Esophagus squamous epithelium (tissue), 5 donors: Measurements from ENCODE around the gene TSPAN14. TPM values are rescaled to one million over a fixed set of nuclear protein-coding genes. Genes with fewer than 3 reads are reported as not detected.
"Not testable (repeated sequence)": the region's sequence is repeated elsewhere in the genome, so short reads cannot be mapped to it uniquely, and the experiment has no call there.

Experiments used
- DNase-seq: peaks from one replicate; lab custom pipeline; 2025; lab: John Stamatoyannopoulos, UW
- H3K27ac ChIP-seq, 4 donors: fragments of 200-600 bp; sonication (generic); one replicate each; pipeline ENCODE4 v1.5.1; 2016 to 2019; ENCODE audit warnings: mild to moderate bottlenecking in 1 of 4
- H3K27me3 ChIP-seq, 4 donors: fragments of 200-600 bp; sonication (generic); 1 replicate in 3 of 4; 2 replicates in 1 of 4; pipeline versions ENCODE4 v1.5.1 to v1.6.0; 2017 to 2021; ENCODE audit warnings: antibody characterized with exemption in 1 of 4
- H3K36me3 ChIP-seq, 3 donors: fragments of 200-600 bp; sonication (generic); one replicate each; pipeline ENCODE4 v1.5.1; 2016 to 2019
- H3K4me1 ChIP-seq, 3 donors: fragments of 200-600 bp; sonication (generic); one replicate each; pipeline ENCODE4 v1.5.1; 2017 to 2019
- H3K4me3 ChIP-seq, 4 donors: fragments of 200-600 bp; sonication (generic); 1 replicate in 3 of 4; 2 replicates in 1 of 4; pipeline ENCODE4 v1.5.1; 2016 to 2019; ENCODE audit warnings: mild to moderate bottlenecking in 2 of 4, moderate library complexity in 1 of 4
- H3K9me3 ChIP-seq, 3 donors: fragments of 200-600 bp; sonication (generic); one replicate each; pipeline ENCODE4 v1.5.1; 2016 to 2019
- CTCF ChIP-seq, 6 experiments: fragments of 450-650 bp in 4 of 6; fragments of 200-600 bp in 2 of 6; sonication (generic) in 2 of 6; IDR thresholded peaks; one replicate each; pipeline ENCODE4 v1.5.1; 2016 to 2019; ENCODE audit warnings: antibody characterized with exemption in 6 of 6, mild to moderate bottlenecking in 4 of 6, moderate library complexity in 4 of 6
- POLR2A ChIP-seq, 4 donors: fragments of 450-650 bp; IDR thresholded peaks; one replicate each; pipeline ENCODE4 v1.6.1; 2017; ENCODE audit warnings: antibody characterized with exemption in 4 of 4, mild to moderate bottlenecking in 4 of 4, moderate library complexity in 3 of 4
- WGBS, 2 donors: methylation state at CpG; one replicate each; pipeline ENCODE4 v1.1.5; 2018; 5-methylcytosine and 5-hydroxymethylcytosine counted together
- intact Hi-C: fragments of 100-400 bp; cut with DNase I; formaldehyde crosslinking; loops from one replicate; pipeline ENCODE4 v1.15.0; 2022
- total RNA-seq, 4 donors: library from RNA; depleted of rRNA; stranded (reverse); fragments of >200 nt; gene quantifications; one replicate each; pipeline ENCODE4 v1.1.0, GENCODE V29; 2016
- donor health status: DM: yes; HTN: yes; CAD: no.

TSPAN14 gene
- total RNA-seq, 4 donors from 2014 or later, result 66.4 to 118 (median 89.8) TPM

- WGBS, 2 donors, result 100% methylated on average over 1 of the region's 1 CpG; no CpG with 5 or more reads in 1 of the 2 donors
- DNase-seq, result no peak
- no peak overlapping the region for H3K4me3 ChIP-seq
- no peaks in the 10 kb centered on the region for H3K9me3 ChIP-seq
- peak overlapping the region; percentile 10 to 68 (median 55) for H3K27ac ChIP-seq
- H3K4me1 ChIP-seq, result peaks cover 48 to 78% (median 60%) of the 10 kb centered on the region in 3 donors
- TF ChIP-seq CTCF (IDR thresholded peaks at IDR 0.05), result no peak
- no peak for TF ChIP-seq POLR2A (IDR thresholded peaks at IDR 0.05)
- intact Hi-C loops, result no loop called here
- peaks cover 0 to 59% (median 0%) of the 10 kb centered on the region in 3 donors for H3K36me3 ChIP-seq
- H3K27me3 ChIP-seq, result no peaks in the 10 kb centered on the region
These were observed 22.6 kb downstream of the TSPAN14 start for GRCh38 chr10:80476685-80477084.

DNA sequence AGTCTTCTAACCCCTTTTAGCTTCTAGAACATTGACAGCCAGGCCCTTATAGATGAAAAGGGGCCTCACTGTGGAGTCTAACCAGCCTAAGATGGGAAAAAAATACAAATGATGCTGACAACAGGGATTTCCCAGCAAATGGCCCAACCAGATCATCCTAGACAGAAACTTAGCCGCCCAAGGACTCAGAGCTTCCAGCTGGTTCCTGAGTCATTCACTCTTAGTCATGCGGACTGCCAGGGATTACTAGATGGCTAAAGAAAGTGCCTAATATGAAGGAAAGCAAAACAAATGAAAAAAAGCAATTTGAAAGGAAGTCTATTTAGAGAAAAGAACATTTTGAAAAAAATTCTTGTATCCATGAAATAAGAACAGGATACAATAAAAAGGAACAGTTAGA lies 23.7 kb downstream of the TSPAN14 start:
- no peak for DNase-seq
- intact Hi-C loops, result no loop called here
- peak overlapping the region in 3 of 4 donors; percentile 45 to 68 (median 65) for H3K27ac ChIP-seq
- H3K36me3 ChIP-seq, result peaks cover 0 to 67% (median 0%) of the 10 kb centered on the region in 3 donors
- no peaks in the 10 kb centered on the region for H3K27me3 ChIP-seq
- peaks cover 37 to 78% (median 50%) of the 10 kb centered on the region in 3 donors for H3K4me1 ChIP-seq
- WGBS, 2 donors, result 16 to 44% methylated on average over 2 of the region's 2 CpGs
- no peaks in the 10 kb centered on the region for H3K9me3 ChIP-seq
- TF ChIP-seq POLR2A (IDR thresholded peaks at IDR 0.05) (no peak), CTCF (IDR thresholded peaks at IDR 0.05) (no peak)
- no peak overlapping the region for H3K4me3 ChIP-seq

DNA sequence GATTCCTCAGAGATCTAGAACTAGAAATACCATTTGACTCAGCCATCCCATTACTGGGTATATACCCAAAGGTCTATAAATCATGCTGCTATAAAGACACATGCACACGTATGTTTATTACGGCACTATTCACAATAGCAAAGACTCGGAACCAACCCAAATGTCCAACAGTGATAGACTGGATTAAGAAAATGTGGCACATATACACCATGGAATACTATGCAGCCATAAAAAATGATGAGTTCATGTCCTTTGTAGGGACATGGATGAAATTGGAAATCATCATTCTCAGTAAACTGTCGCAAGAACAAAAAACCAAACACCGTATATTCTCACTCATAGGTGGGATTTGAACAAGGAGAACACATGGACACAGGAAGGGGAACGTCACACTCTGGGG lies 26.3 kb downstream of the TSPAN14 start:
- H3K27me3 ChIP-seq, H3K27ac ChIP-seq, H3K9me3 ChIP-seq, DNase-seq, intact Hi-C loops, H3K4me3 ChIP-seq: not testable (repeated sequence)
- WGBS, 2 donors, result 98 to 100% methylated on average over 5 to 6 of the region's 6 CpGs
- Histone ChIP-seq H3K36me3 (peaks cover 0 to 59% (median 0%) of the 10 kb centered on the region in 3 donors), H3K4me1 (peaks cover 21 to 78% (median 48%) of the 10 kb centered on the region in 3 donors)

- Histone ChIP-seq H3K4me3 (no peak overlapping the region), H3K27ac (no peak overlapping the region), H3K36me3 (peaks cover 0 to 55% (median 0%) of the 10 kb centered on the region in 3 donors), H3K9me3 (no peaks in the 10 kb centered on the region), H3K4me1 (peaks cover 21 to 78% (median 49%) of the 10 kb centered on the region in 3 donors), H3K27me3 (no peaks in the 10 kb centered on the region)
- DNase-seq, result no peak
- 81 to 92% methylated on average over 5 of the region's 5 CpGs for WGBS, 2 donors
- TF ChIP-seq CTCF (IDR thresholded peaks at IDR 0.05) (no peak), POLR2A (IDR thresholded peaks at IDR 0.05) (no peak)
- intact Hi-C loops, result no loop called here
These were observed 26.7 kb downstream of the TSPAN14 start for GRCh38 chr10:80480852-80481251.

DNA sequence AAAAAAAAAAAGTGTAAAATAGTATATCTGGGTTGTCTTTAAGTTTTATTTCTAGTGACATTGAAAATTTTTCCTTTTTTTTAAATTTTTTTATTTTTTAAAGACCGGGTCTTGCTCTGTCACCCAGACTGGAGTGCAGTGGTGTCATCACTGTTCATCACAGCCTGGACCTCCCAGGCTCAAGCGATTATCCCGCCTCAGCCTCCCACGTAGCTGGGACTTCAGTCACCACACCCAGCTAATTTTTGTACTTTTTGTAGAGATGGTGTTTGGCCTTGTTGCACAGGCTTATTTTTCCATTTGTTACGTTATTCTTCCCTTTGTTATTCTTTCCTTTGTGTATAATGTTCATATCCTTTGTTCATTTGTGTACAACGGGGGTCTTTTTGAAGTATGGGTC lies 30.1 kb downstream of the TSPAN14 start:
- WGBS, 2 donors, result 57 to 59% methylated on average over 6 of the region's 6 CpGs
- TF ChIP-seq POLR2A (IDR thresholded peaks at IDR 0.05) (no peak), CTCF (IDR thresholded peaks at IDR 0.05) (no peak)
- Histone ChIP-seq H3K27me3 (no peaks in the 10 kb centered on the region), H3K36me3 (peaks cover under 1 to 56% (median 3%) of the 10 kb centered on the region in 3 donors), H3K27ac (peak overlapping the region in 3 of 4 donors; percentile 38 to 74 (median 69)), H3K9me3 (no peaks in the 10 kb centered on the region), H3K4me1 (peaks cover 43 to 86% (median 58%) of the 10 kb centered on the region in 3 donors), H3K4me3 (no peak overlapping the region)
- intact Hi-C loops, result no loop called here
- no peak for DNase-seq
